NCI-H1417 treated with DMSO at 0.1 percent for 48 hours (cell line): Measurements from ENCODE around the gene BICDL1.

Experiments
- DNase-seq: peaks from one replicate; lab custom pipeline; 2025; lab: John Stamatoyannopoulos, UW

The BICDL1 gene

GRCh38 chr12:120081641-120082040 lies 92.6 kb downstream of the BICDL1 start:
- DNase-seq = no peak

DNA sequence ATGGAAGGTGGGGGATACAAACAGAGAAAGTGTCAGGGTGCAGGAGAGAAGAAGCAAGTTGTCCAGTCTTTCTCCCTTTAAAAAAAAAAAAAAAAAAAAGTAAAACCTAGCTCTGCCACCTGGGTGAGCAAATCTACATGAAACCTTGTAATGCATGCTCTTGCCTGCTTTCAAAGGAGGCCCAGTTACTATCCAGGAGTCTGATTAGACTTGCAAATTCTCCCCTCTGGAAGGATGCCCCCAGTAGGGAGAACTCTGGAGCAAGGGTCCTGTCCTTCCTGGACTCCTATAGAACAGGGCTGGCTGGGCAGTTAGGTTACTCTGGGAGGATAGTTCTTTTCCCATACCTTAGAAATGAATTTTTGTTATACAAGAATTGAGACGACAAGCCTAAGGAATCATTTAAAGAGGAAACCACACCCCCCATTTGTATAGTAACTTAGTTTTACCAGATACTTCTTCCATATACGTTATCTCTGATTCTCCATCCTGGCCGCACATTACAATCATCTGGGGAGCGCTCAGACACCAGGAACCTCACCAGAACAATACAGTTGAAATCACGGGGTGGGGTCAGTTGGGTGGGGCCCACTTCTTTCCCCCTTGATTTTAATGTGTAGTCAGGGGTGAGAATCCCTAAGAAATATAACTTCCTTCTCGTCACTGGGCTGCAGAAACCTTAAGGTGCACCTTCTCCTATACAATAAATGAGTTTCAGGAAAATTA lies 97.0 kb downstream of the BICDL1 start:
- DNase-seq = no peak

DNA sequence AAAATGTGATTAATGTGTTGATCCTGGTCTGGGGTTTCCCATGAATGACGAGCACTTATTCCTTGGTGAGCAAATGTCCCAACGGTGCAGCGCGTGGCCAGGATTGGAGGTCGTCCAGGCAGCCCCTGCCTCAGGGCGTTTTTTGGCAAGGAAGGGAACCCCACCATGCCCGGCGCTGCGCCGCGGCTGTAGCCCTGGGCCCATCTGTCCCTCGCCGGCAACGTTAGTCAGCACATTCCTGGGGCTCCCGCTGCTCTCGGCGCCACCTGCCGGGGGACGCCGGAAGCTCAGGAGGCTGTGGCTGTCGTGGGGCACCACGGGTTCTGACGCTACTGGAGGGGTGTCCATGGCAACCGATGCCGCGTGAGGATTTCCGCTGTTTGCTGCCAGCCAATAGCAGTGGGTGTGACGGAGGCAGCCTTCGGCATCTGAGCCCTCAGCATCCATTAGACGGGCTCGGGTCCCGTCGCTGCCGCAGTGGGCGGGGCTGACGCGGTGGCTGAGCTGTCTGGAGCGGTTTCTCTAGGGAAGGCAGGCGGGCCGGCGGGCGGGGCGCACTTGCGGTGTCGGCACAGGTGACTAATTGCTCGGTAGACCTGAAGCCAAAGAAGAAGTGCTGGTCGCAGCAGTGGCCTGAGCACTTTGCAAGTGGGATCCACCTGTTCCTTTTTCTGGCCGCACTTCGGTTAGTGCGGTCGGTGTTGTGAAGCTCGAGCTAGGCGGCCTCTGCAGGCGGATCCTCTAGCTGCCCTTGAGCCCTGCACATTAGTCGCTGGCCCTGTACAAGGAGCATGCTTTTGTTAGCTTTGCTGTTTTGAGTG lies 98.0 kb downstream of the BICDL1 start:
- peak; percentile 95 for DNase-seq

DNA sequence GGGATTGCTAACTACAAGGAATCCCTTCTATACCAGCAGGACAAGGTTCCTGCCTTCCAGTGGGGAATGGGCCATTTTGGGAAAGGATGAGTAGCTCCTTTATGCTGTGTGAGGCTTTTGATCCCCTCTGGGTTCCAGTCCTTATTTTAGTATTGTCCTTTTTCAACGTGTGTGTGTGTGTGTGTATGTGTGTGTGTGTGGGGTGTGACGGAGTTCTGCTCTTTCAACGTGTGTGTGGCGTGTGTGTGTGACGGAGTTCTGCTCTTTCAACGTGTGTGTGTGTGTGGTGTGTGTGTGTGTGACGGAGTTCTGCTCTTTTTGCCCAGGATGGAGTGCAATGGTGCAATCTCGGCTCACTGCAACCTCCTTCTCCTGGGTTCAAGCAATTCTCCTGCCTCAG lies 100.1 kb downstream of the BICDL1 start:
- no peak for DNase-seq

DNA sequence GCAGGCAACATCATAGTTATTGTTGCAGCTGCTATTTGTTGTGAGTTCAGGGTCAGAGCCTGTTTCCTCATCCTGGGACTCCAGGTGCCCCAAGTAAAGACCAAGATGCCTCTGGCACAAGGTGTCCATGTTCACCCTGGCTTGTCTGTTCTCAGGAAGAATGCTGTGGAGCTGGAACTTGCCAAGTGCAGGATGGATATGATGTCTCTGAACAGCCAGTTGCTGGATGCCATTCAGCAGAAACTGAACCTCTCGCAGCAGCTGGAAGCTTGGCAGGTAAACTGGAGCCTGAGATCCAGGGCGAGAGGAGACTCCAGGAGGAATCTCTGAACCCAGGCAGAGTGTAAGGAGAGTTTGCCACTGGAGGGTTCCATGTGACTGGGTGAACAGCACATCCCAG lies 100.8 kb downstream of the BICDL1 start:
- DNase-seq = no peak

GRCh38 chr12:120090206-120090605 lies 101.2 kb downstream of the BICDL1 start:
- no peak for DNase-seq

GRCh38 chr12:120090626-120091295 lies 101.7 kb downstream of the BICDL1 start:
- DNase-seq = no peak

DNA sequence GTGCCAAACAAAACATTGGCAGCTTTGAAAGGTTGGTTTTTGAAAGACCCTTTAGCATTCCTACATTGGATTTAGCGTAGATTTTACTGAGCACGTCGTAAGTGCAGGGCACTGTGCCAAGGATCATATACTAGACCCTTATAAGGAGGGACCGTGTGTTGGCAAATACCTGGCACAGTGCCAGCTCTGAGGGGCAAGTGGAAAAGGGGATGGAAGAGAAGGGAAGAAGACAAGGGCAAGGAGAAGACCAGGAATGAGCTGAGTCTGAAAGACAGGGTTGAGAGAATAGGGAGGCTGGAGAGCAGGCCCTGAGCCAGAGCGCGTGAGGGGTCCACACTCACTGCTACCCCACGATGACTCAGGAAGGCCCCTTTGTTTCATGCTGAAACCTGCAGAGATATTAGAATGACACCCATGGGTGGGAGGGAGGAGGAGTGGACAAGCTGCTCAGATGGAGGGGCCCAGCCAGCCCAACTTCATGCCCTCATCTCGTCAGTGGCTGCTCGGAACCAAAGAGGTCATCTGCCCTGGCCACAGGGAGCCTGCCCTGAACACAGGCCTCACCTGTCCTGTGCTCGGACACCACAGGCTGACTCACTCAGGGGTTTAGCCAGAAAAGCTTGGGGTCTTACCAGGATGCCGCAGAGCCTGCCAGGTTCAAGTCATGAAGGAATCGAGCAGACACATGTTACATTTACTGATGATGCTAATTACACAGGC lies 102.5 kb downstream of the BICDL1 start:
- no peak for DNase-seq

DNA sequence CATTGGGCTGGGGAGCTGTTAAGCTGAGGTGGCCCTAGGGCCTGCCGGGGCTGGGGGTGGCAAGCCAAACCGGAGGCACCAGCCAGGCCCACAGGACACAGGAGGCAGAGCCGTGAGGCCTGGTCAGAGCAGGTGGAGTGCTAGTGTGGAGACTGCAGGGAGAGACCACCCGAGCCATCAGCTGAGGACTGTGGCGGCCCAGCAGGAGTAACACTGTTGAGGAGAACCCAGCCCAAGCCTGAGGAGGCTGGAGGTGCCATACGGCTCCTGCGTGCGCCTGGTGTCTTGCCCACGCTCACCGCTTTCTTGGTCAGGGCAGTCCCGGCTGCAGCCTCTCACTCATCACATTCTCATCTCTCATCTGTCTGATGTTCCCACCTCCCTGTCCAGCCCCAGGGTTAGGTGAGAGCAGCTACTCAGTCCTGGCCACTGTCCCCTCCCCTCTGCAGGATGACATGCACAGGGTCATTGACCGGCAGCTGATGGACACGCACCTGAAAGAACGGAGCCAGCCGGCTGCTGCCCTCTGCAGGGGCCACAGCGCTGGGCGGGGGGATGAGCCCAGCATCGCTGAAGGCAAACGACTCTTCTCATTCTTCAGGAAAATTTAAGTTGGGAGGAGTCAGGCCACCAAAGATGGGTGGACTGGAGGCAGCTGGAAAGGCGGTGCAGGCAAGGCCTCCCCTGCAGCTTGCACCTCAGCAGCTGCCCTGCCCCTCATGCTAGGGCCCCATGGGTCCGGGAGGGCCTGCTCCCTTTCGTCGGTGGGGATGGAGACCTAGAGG lies 103.7 kb downstream of the BICDL1 start:
- DNase-seq = no peak

- DNase-seq = no peak
These were observed 104.2 kb downstream of the BICDL1 start for GRCh38 chr12:120093336-120093591.

DNA sequence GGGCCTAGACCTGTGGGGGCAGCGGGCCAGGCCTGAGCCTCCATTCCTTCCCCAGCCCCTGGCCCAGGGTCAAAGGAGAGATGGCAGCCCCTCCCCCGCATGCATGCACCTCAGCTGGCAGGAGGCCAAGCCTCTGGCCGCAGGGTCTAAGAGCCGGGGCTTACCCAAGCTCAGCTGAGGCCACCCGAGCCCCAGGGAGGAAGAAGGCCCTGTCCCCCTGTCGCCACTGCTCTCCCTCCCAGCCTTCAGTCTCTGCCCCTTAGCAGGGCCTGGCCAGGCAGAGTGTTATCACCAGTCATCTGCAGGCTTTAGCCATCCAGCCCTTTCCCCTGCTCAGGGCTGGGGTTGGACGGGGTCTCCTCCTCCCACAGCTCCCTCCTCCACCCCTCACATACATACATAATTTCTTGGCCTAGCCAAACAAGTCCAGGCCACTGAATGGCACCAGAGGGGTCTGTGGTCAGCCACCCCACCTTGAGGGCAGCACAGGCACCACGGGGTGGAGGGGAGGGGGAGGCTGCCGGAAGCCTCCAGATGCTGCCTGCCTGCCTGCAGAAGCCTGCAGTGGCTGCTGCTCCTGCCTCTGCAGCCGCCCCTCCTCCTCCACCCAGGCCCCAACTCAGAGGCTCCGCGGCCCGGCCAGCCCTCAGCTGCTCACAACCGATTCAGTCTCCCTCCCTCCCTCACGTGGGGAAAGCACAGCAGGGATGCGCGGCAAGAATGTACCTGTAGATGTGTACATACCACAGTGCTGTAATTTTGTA lies 104.7 kb downstream of the BICDL1 start:
- DNase-seq = no peak

- no peak for DNase-seq
These were observed 105.4 kb downstream of the BICDL1 start for GRCh38 chr12:120094485-120094884.

DNA sequence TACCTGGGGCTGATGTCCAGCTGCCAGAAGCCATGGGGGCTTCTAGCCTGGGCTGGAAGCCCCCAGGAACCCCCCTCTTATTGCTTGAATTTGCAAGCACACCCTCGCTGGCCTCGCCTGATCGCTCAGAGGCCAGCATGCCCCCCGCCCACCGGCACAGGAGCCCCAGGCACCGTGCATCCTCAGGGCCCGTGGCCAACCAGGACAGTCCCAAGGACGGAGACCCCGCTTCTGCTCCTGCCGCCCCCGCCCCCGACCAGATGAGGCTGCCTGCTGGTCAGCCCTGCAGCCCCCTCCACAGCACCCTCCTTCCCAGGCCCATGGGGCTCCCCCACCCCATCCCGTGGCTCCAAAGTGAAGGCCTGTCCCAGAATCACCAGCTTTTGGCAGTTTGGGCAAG lies 106.3 kb downstream of the BICDL1 start:
- DNase-seq = no peak

GRCh38 chr12:120095736-120096135 lies 106.7 kb downstream of the BICDL1 start:
- DNase-seq = no peak

DNA sequence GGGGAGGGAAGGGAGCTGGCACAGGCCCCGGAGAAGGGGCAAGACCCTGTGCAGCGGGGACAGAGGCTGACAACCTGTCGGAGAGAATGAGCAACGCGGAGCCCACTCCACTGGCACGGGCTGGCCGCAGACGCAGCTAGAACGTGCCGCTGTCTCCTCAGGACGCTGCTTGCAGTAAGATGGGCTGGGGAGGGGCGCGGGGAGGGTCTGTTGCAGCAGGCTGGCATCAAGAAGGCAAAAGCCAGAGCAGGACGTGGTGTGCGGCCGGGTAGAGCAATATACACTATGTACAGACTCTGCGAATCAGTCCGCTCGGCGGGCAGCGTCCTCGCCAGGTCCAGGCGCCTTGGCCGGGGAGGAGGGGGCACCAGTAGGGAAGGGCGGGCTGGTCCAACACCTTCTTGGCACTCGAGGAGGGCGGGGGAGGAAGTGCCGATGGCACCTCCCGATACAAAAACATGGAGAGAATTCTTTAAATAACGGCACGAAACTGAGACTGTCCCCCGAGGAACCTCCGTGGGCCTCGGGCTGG lies 107.7 kb downstream of the BICDL1 start:
- DNase-seq = no peak

- DNase-seq = no peak
These were observed 109.9 kb downstream of the BICDL1 start for GRCh38 chr12:120098756-120099470.

- DNase-seq = no peak
These were observed 110.7 kb downstream of the BICDL1 start for GRCh38 chr12:120099738-120100137.

- no peak for DNase-seq
These were observed 111.6 kb downstream of the BICDL1 start for GRCh38 chr12:120100630-120101029.

DNA sequence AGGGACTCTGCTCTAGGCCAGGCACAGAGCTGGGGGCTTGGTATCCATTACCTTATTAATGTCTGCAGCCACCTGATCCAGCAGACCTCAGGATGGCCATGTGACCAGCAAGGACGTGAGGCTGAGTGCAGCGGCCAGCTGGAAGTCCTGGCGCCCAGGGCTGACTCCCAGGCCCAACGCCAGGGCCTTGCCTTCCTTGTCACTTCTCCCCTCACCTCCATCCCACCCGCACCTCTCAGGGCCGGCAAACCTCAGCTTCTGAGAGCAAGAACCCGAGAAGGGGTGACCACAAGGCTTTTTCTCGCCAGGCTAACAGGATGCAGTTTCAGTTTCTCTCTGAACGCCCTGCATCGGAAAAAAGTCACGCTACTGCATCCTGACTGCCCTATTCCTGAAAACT lies 112.1 kb downstream of the BICDL1 start:
- DNase-seq = no peak

DNA sequence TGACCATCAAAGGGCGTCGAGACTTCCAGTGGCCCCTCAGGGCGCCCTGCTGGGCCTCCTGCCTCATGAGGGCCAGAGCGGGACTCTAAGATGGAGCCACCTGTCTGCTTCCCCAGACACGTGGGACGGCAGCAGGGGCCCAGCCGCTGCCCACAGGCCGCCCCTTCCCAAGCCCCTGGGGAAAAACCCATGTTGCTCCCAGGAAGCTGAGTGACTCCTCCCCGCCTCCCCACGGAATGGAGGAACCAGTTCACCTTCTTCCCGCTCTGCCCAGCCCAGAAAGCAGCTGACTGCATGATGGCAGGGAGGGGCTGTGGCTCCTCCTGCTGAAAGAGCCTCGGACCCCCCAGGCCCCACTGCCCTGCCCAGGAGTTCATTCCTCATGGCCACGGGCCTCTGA lies 112.6 kb downstream of the BICDL1 start:
- DNase-seq = no peak
